B cell (primary cell): ENCODE data around the gene CASKIN1.

Experiments used
- CTCF ChIP-seq: fragments of 200-600 bp; IDR thresholded peaks from one replicate; pipeline ENCODE4 v1.8.0; 2022; ENCODE audit warnings: antibody characterized with exemption, mild to moderate bottlenecking
- EZH2 ChIP-seq: IDR thresholded peaks from 2 replicates; pipeline ENCODE4 v1.6.1; 2012; ENCODE audit warnings: borderline replicate concordance, low read depth, mild to moderate bottlenecking, moderate library complexity, low read length; ENCODE audit not compliant: insufficient read depth, poor library complexity, severe bottlenecking

- no peak for TF ChIP-seq CTCF
- no peak for TF ChIP-seq EZH2
These were observed 48.3 kb downstream of the CASKIN1 start, which contains the start of gene RAB26 for GRCh38 chr16:2147981-2148671.
